HS-27A (cell line): ENCODE measurements around the gene TNS2.
A peak's percentile ranks its signal among the peaks of the same experiment; 100 is the strongest.
"Not testable (repeated sequence)": the region's sequence is repeated elsewhere in the genome, so short reads cannot be mapped to it uniquely, and the experiment has no call there.

Source experiments
- DNase-seq: peaks from one replicate; pipeline ENCODE4 v3.0.0-alpha.2; 2012; ENCODE audit warnings: low read depth, missing footprints

The TNS2 gene

GRCh38 chr12:53049571-53050318 is at the start of gene TNS2:
TNS2 (plus strand) TSS chr12:53050065; CDS start chr12:53050186, 121 bp downstream.
- DNase-seq = no peak

- no peak for DNase-seq
Observed at GRCh38 chr12:53004178-53004577, 45.7 kb upstream of the TNS2 start.

- DNase-seq = no peak
Observed at GRCh38 chr12:53004582-53004981, 45.3 kb upstream of the TNS2 start.

- no peak for DNase-seq
Observed at GRCh38 chr12:53005215-53005985, 44.5 kb upstream of the TNS2 start.

GRCh38 chr12:53005986-53006809 is 43.7 kb upstream of the TNS2 start, which contains the start of gene EIF4B:
EIF4B (plus strand) TSS chr12:53006456; CDS start chr12:53006484, 28 bp downstream.
- peak; percentile 96 for DNase-seq

GRCh38 chr12:53006810-53007309 is 43.0 kb upstream of the TNS2 start:
- DNase-seq = no peak

GRCh38 chr12:53007343-53007742 is 42.5 kb upstream of the TNS2 start:
- no peak for DNase-seq

GRCh38 chr12:53008760-53009159 is 41.1 kb upstream of the TNS2 start:
- not testable (repeated sequence) for DNase-seq

- no peak for DNase-seq
Observed at GRCh38 chr12:53010955-53011354, 38.9 kb upstream of the TNS2 start.

GRCh38 chr12:53011889-53012288 is 38.0 kb upstream of the TNS2 start:
- DNase-seq = no peak

GRCh38 chr12:53012928-53013327 is 36.9 kb upstream of the TNS2 start:
- no peak for DNase-seq

- no peak for DNase-seq
Observed at GRCh38 chr12:53014709-53015108, 35.2 kb upstream of the TNS2 start.

GRCh38 chr12:53025250-53025649 is 24.6 kb upstream of the TNS2 start:
- DNase-seq = no peak

GRCh38 chr12:53027014-53027413 is 22.9 kb upstream of the TNS2 start:
- not testable (repeated sequence) for DNase-seq

GRCh38 chr12:53031616-53032015 is 18.2 kb upstream of the TNS2 start:
- DNase-seq = no peak

- DNase-seq = not testable (repeated sequence)
Observed at GRCh38 chr12:53033832-53034231, 16.0 kb upstream of the TNS2 start.

- DNase-seq = no peak
Observed at GRCh38 chr12:53034459-53034858, 15.4 kb upstream of the TNS2 start.

- no peak for DNase-seq
Observed at GRCh38 chr12:53036802-53037201, 13.1 kb upstream of the TNS2 start.

- no peak for DNase-seq
Observed at GRCh38 chr12:53039851-53040250, 10.0 kb upstream of the TNS2 start.

- no peak for DNase-seq
Observed at GRCh38 chr12:53042607-53043454, 7.0 kb upstream of the TNS2 start.

GRCh38 chr12:53044052-53044581 is 5.7 kb upstream of the TNS2 start:
- DNase-seq = no peak
